A549 (cell line): Measurements from ENCODE around the gene TASOR2. TPM values are rescaled to one million over a fixed set of nuclear protein-coding genes. Genes with fewer than 3 reads are reported as not detected.

Source experiments
- ATAC-seq, 2 experiments: fragments of 200-7000 bp in 1 of 2; fragments of >200 bp in 1 of 2; cut with Nextera tagmentation in 1 of 2; cut with Tn5 transposase in 1 of 2; 3 replicates each; pipeline versions ENCODE4 v1.8.0 to v1.9.1; 2018 to 2020; ENCODE audit warnings: mild to moderate bottlenecking in 1 of 2, moderate library complexity in 1 of 2
- CTCF ChIA-PET: fragments of 300-600 bp; sonication (Branson Sonifier 250); formaldehyde crosslinking; extraction: SDS; loops from one replicate; lab custom pipeline; 2021; ENCODE audit warnings: antibody characterized with exemption, inconsistent platforms; lab: Yijun Ruan, JAX
- POLR2A ChIA-PET: fragments of 350-600 bp; formaldehyde crosslinking; extraction: SDS; loops from one replicate; lab custom pipeline; 2021; ENCODE audit warnings: antibody characterized with exemption, inconsistent platforms; lab: Yijun Ruan, JAX
- DNase-seq, 2 experiments: peaks; one replicate each; pipeline versions ENCODE4 v3.0.0 to v3.0.0-alpha.2; 2011 to 2016; ENCODE audit warnings: low read depth in 1 of 2, low spot score in 1 of 2
- FAIRE-seq: peaks from 2 replicates; lab custom pipeline; 2011; peaks lifted over from hg19 to GRCh38; lab: Jason Lieb, UNC
- H3K27ac ChIP-seq, 2 experiments: fragments of >200 bp; sonication (Bioruptor Twin); formaldehyde crosslinking; 3 replicates each; pipeline ENCODE4 v1.5.1; 2016 to 2017
- H3K4me1 ChIP-seq: fragments of >200 bp; sonication (Bioruptor Twin); formaldehyde crosslinking; 3 replicates; pipeline ENCODE4 v1.6.1; 2016
- H3K4me2 ChIP-seq: fragments of >200 bp; sonication (Bioruptor Twin); formaldehyde crosslinking; 3 replicates; pipeline ENCODE4 v1.6.1; 2016
- H3K4me3 ChIP-seq: fragments of >200 bp; sonication (Bioruptor Twin); formaldehyde crosslinking; 3 replicates; pipeline ENCODE4 v1.5.1; 2016
- H3K9me3 ChIP-seq: fragments of >200 bp; sonication (Bioruptor Twin); formaldehyde crosslinking; 3 replicates; pipeline ENCODE4 v1.6.1; 2016
- CBX2 ChIP-seq: fragments of 200-600 bp; sonication (generic); IDR thresholded peaks from 2 replicates; pipeline ENCODE4 v1.6.1; 2016; ENCODE audit warnings: low read depth, mild to moderate bottlenecking, borderline replicate concordance
- CHD2 ChIP-seq: fragments of 150-350 bp; IDR thresholded peaks from 2 replicates; pipeline ENCODE4 v1.6.1; 2014; ENCODE audit warnings: low read length; ENCODE audit not compliant: partially characterized antibody
- CTCF ChIP-seq: fragments of >200 bp; sonication (Bioruptor Twin); formaldehyde crosslinking; IDR thresholded peaks from 3 replicates; pipeline ENCODE4 v1.5.1; 2016
- E2F6 ChIP-seq: IDR thresholded peaks from 2 replicates; pipeline ENCODE4 v1.6.1; 2012; ENCODE audit warnings: low read depth, borderline replicate concordance
- EHMT2 ChIP-seq: fragments of 200-600 bp; sonication (generic); IDR thresholded peaks from 2 replicates; pipeline ENCODE4 v1.6.1; 2016; ENCODE audit warnings: antibody characterized with exemption, low read depth, mild to moderate bottlenecking, moderate library complexity
- FOSB ChIP-seq: fragments of 250-450 bp; sonication (Bioruptor Pico); IDR thresholded peaks from 2 replicates; pipeline ENCODE4 v1.5.0; 2020; ENCODE audit warnings: mild to moderate bottlenecking, moderate library complexity
- HDAC2 ChIP-seq: fragments of 200-600 bp; sonication (generic); IDR thresholded peaks from 2 replicates; pipeline ENCODE4 v1.6.1; 2016
- HOXB5 ChIP-seq: fragments of 250-450 bp; sonication (Bioruptor Pico); IDR thresholded peaks from 2 replicates; pipeline ENCODE4 v1.5.0; 2020; ENCODE audit warnings: mild to moderate bottlenecking, moderate library complexity
- JUN ChIP-seq, 2 experiments: fragments of >200 bp; sonication (Bioruptor Twin); formaldehyde crosslinking; IDR thresholded peaks; 2 replicates in 1 of 2; 3 replicates in 1 of 2; pipeline ENCODE4 v1.6.1; 2016 to 2017
- KDM1A ChIP-seq: fragments of 200-600 bp; sonication (generic); IDR thresholded peaks from 2 replicates; pipeline ENCODE4 v1.6.1; 2016; ENCODE audit warnings: low read depth, mild to moderate bottlenecking
- KDM5A ChIP-seq: fragments of 200-600 bp; sonication (generic); IDR thresholded peaks from 2 replicates; pipeline ENCODE4 v1.6.1; 2016; ENCODE audit warnings: antibody characterized with exemption, mild to moderate bottlenecking
- MAFK ChIP-seq: fragments of 450-650 bp; IDR thresholded peaks from 2 replicates; pipeline ENCODE4 v1.6.1; 2014; ENCODE audit not compliant: partially characterized antibody
- MAZ ChIP-seq: fragments of 150-350 bp; IDR thresholded peaks from 2 replicates; pipeline ENCODE4 v1.6.1; 2014; ENCODE audit warnings: antibody characterized with exemption, low read depth, low read length, borderline replicate concordance
- MYC ChIP-seq: IDR thresholded peaks from 2 replicates; pipeline ENCODE4 v1.6.1; 2012; ENCODE audit warnings: mild to moderate bottlenecking, inconsistent platforms, low read length, improper control_type of control experiment, borderline replicate concordance
- NPAS2 ChIP-seq: fragments of 250-450 bp; sonication (Bioruptor Pico); IDR thresholded peaks from 2 replicates; pipeline ENCODE4 v1.8.0; 2022; ENCODE audit warnings: mild to moderate bottlenecking, moderate library complexity, borderline replicate concordance
- NR3C1 ChIP-seq: fragments of >200 bp; sonication (Bioruptor Twin); formaldehyde crosslinking; IDR thresholded peaks from 3 replicates; pipeline ENCODE4 v1.6.1; 2017
- PHF8 ChIP-seq: fragments of 200-600 bp; sonication (generic); IDR thresholded peaks from 2 replicates; pipeline ENCODE4 v1.6.1; 2016; ENCODE audit warnings: low read depth, mild to moderate bottlenecking, antibody characterized with exemption, moderate library complexity, borderline replicate concordance
- POLR2AphosphoS2 ChIP-seq: conservative IDR thresholded peaks from 2 replicates; pipeline ENCODE4 v1.6.1; 2012; ENCODE audit warnings: low read length, improper control_type of control experiment, inconsistent platforms
- RARB ChIP-seq: fragments of 250-450 bp; sonication (Bioruptor Pico); IDR thresholded peaks from 2 replicates; pipeline ENCODE4 v1.8.0; 2021; ENCODE audit warnings: mild to moderate bottlenecking, moderate library complexity
- RCOR1 ChIP-seq: fragments of 150-350 bp; IDR thresholded peaks from 2 replicates; pipeline ENCODE4 v1.6.1; 2014; ENCODE audit warnings: antibody characterized with exemption, low read length, low read depth
- RFX5 ChIP-seq: fragments of 450-650 bp; IDR thresholded peaks from 2 replicates; pipeline ENCODE4 v1.7.1; 2014; ENCODE audit warnings: antibody characterized with exemption, mild to moderate bottlenecking, moderate library complexity
- RNF2 ChIP-seq: fragments of 200-600 bp; sonication (generic); IDR thresholded peaks from 2 replicates; pipeline ENCODE4 v1.6.1; 2016; ENCODE audit warnings: low read depth, mild to moderate bottlenecking, antibody characterized with exemption, moderate library complexity, borderline replicate concordance
- SMC3 ChIP-seq: fragments of >200 bp; sonication (Bioruptor Twin); formaldehyde crosslinking; IDR thresholded peaks from 3 replicates; pipeline ENCODE4 v1.6.1; 2018; ENCODE audit warnings: inconsistent platforms
- TFCP2L1 ChIP-seq: fragments of 250-450 bp; sonication (Bioruptor Pico); IDR thresholded peaks from 2 replicates; pipeline ENCODE4 v1.5.0; 2021; ENCODE audit warnings: mild to moderate bottlenecking
- ZC3H11A ChIP-seq: fragments of 450-650 bp; IDR thresholded peaks from 2 replicates; pipeline ENCODE4 v1.6.1; 2014; ENCODE audit warnings: antibody characterized with exemption, mild to moderate bottlenecking
- ZFP36 ChIP-seq: fragments of 450-650 bp; IDR thresholded peaks from 2 replicates; pipeline ENCODE4 v1.6.1; 2014; ENCODE audit warnings: borderline replicate concordance; ENCODE audit not compliant: partially characterized antibody
- WGBS: methylation state at CpG from one replicate; pipeline ENCODE4 v1.1.6; 2017; ENCODE audit errors: missing lambda C conversion rate; 5-methylcytosine and 5-hydroxymethylcytosine counted together
- polyA plus RNA-seq, 4 experiments: library from polyadenylated mRNA; depleted of rRNA in 3 of 4; stranded (reverse); fragments of >200 nt; fragmentation: RNase III in 1 of 4; extraction: RNeasy Plus Mini Kit Qiagen cat#74134 plus additional on column Dnase treatment in 1 of 4; gene quantifications; 2 replicates in 3 of 4; 3 replicates in 1 of 4; pipeline ENCODE4 v1.2.3, GENCODE V29; 2011 to 2017
- TF ChIP-seq, protein P1 (sequence below): fragments of 150-350 bp; IDR thresholded peaks from 2 replicates; pipeline ENCODE4 v1.6.1; 2014; ENCODE audit warnings: low read depth, mild to moderate bottlenecking, low read length
- TF ChIP-seq, protein P2 (sequence below): fragments of 200-600 bp; sonication (generic); IDR thresholded peaks from 2 replicates; pipeline ENCODE4 v1.6.1; 2016; ENCODE audit warnings: antibody characterized with exemption, mild to moderate bottlenecking, moderate library complexity
- TF ChIP-seq, protein P3 (sequence below): fragments of 450-650 bp; IDR thresholded peaks from 2 replicates; pipeline ENCODE4 v1.6.1; 2014; ENCODE audit warnings: antibody characterized with exemption

Gene TASOR2
- polyA plus RNA-seq, 2 of the 4 experiments (the other 2 are of a cell fraction) = 27.0 to 96.7 TPM

GRCh38 chr10:5684318-5684970 is at the start of gene TASOR2 (continued):
- TF ChIP-seq MYC = peak; percentile 76
- no peak for TF ChIP-seq PHF8
- TF ChIP-seq NPAS2 (CRISPR knock-in tag) = peak; percentile 44; the same call in 1 of the 2 replicates
- no peak for TF ChIP-seq EHMT2
- TF ChIP-seq CBX2 = no peak
- peak; percentile 100 for TF ChIP-seq E2F6
- TF ChIP-seq NR3C1 = no peak
- no peak for TF ChIP-seq POLR2AphosphoS2
- peak; percentile 96 for TF ChIP-seq TFCP2L1
- no peak for TF ChIP-seq RFX5
- no peak for TF ChIP-seq ZFP36
- peak; percentile 98 for TF ChIP-seq RNF2
- peak; percentile 74; the same call in 1 of the 2 replicates for TF ChIP-seq FOSB (CRISPR knock-in tag)
- peak; percentile 55; the same call in 1 of the 2 replicates for TF ChIP-seq RARB (CRISPR knock-in tag)
- no peak for TF ChIP-seq KDM1A
- TF ChIP-seq RCOR1 = no peak
- TF ChIP-seq, protein P1, sequence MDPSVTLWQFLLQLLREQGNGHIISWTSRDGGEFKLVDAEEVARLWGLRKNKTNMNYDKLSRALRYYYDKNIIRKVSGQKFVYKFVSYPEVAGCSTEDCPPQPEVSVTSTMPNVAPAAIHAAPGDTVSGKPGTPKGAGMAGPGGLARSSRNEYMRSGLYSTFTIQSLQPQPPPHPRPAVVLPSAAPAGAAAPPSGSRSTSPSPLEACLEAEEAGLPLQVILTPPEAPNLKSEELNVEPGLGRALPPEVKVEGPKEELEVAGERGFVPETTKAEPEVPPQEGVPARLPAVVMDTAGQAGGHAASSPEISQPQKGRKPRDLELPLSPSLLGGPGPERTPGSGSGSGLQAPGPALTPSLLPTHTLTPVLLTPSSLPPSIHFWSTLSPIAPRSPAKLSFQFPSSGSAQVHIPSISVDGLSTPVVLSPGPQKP = no peak
- TF ChIP-seq CHD2 = peak; percentile 88
- TF ChIP-seq ZC3H11A = no peak
- TF ChIP-seq, protein P2, sequence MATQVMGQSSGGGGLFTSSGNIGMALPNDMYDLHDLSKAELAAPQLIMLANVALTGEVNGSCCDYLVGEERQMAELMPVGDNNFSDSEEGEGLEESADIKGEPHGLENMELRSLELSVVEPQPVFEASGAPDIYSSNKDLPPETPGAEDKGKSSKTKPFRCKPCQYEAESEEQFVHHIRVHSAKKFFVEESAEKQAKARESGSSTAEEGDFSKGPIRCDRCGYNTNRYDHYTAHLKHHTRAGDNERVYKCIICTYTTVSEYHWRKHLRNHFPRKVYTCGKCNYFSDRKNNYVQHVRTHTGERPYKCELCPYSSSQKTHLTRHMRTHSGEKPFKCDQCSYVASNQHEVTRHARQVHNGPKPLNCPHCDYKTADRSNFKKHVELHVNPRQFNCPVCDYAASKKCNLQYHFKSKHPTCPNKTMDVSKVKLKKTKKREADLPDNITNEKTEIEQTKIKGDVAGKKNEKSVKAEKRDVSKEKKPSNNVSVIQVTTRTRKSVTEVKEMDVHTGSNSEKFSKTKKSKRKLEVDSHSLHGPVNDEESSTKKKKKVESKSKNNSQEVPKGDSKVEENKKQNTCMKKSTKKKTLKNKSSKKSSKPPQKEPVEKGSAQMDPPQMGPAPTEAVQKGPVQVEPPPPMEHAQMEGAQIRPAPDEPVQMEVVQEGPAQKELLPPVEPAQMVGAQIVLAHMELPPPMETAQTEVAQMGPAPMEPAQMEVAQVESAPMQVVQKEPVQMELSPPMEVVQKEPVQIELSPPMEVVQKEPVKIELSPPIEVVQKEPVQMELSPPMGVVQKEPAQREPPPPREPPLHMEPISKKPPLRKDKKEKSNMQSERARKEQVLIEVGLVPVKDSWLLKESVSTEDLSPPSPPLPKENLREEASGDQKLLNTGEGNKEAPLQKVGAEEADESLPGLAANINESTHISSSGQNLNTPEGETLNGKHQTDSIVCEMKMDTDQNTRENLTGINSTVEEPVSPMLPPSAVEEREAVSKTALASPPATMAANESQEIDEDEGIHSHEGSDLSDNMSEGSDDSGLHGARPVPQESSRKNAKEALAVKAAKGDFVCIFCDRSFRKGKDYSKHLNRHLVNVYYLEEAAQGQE = peak; percentile 87
- TF ChIP-seq, protein P3, sequence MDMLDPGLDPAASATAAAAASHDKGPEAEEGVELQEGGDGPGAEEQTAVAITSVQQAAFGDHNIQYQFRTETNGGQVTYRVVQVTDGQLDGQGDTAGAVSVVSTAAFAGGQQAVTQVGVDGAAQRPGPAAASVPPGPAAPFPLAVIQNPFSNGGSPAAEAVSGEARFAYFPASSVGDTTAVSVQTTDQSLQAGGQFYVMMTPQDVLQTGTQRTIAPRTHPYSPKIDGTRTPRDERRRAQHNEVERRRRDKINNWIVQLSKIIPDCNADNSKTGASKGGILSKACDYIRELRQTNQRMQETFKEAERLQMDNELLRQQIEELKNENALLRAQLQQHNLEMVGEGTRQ = peak; percentile 82
- TF ChIP-seq HDAC2 = no peak
- no peak for TF ChIP-seq MAFK

DNA sequence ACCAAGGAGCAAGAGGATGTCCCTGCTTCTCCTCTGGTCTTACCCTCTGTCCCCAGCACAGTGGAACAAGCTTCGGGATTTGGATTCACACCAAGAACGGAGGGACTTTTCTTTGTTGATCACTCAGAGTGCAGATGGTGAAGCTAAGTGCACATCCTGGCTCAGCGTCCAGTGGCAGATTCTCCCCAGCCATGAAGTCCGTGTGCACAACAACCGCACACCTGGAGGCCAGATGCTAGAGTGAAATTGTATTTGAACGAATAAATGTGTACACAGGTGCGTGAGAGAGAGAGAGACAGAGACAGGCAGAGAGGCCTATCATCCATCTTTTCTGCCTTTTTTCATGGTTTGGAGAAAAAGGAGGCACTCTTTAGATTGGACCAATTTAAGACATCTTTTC is 49.7 kb upstream of the TASOR2 start:
- DNase-seq (no peak), ATAC-seq (no peak), FAIRE-seq (no peak)
- WGBS = 85% methylated on average over 7 of the region's 7 CpGs
- ChIA-PET POLR2A (no interaction called here), CTCF (interaction anchor here (0.9 to 5.1 kb wide), 3 partner anchors 12 to 25 kb away, joined by 3 to 38 read pairs (median 4); no protein-coding TSS in a partner anchor)
- peaks cover 18% of the 10 kb centered on the region for H3K4me1 ChIP-seq
- H3K9me3 ChIP-seq = no peaks in the 10 kb centered on the region
- H3K27ac ChIP-seq = no peak overlapping the region; a peak in 1 of 6 replicates
- H3K4me2 ChIP-seq = no peak overlapping the region
- no peak overlapping the region for H3K4me3 ChIP-seq
- TF ChIP-seq CTCF (no peak), RCOR1 (no peak), MAZ (no peak), JUN (IDR thresholded peaks at IDR 0.05) (no peak), FOSB (CRISPR knock-in tag) (no peak), NR3C1 (no peak), SMC3 (no peak), KDM5A (no peak), HOXB5 (CRISPR knock-in tag) (no peak)
- TF ChIP-seq, protein P3 = no peak
- TF ChIP-seq, protein P1 = no peak
